IPS-18a (cell line): ENCODE results near the gene PCDHB15.

ENCODE experiments used
- H3K27ac ChIP-seq: one replicate; pipeline ENCODE4 v1.5.1; 2013; ENCODE audit warnings: low read length
- H3K27me3 ChIP-seq: one replicate; pipeline ENCODE4 v1.6.1; 2013; ENCODE audit warnings: mild to moderate bottlenecking, low read length; ENCODE audit not compliant: control insufficient read depth, insufficient read depth
- H3K36me3 ChIP-seq: one replicate; pipeline ENCODE4 v1.6.1; 2013; ENCODE audit warnings: low read depth, low read length; ENCODE audit not compliant: control insufficient read depth
- H3K4me1 ChIP-seq: one replicate; pipeline ENCODE4 v1.6.1; 2013; ENCODE audit warnings: low read depth, low read length; ENCODE audit not compliant: control insufficient read depth
- H3K4me3 ChIP-seq: one replicate; pipeline ENCODE4 v1.5.1; 2013; ENCODE audit warnings: low read length
- H3K9ac ChIP-seq: one replicate; pipeline ENCODE4 v1.6.1; 2013; ENCODE audit warnings: mild to moderate bottlenecking, low read length, moderate library complexity
- H3K9me3 ChIP-seq: one replicate; pipeline ENCODE4 v1.6.1; 2013; ENCODE audit warnings: low read depth, low read length; ENCODE audit not compliant: control insufficient read depth

Gene PCDHB15

DNA sequence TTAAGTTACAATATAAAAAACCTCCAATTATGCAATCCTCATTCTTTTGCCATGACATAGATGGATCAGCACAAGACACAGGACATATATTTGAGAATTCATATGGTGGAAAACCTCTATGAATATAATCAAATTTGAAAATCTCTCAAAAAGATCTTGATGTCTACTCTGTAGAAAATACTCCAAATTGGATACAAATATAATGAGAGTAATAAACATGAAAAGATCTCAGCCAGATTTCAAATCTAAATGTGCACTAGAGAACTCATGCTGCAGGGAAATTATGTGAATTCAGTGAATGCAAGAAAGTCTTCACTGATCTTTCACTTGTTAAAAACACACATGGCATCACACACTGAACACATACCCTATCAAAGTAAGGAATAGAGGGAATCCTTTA is 13.8 kb downstream of the PCDHB15 start:
- no peaks in the 10 kb centered on the region for H3K4me1 ChIP-seq

DNA sequence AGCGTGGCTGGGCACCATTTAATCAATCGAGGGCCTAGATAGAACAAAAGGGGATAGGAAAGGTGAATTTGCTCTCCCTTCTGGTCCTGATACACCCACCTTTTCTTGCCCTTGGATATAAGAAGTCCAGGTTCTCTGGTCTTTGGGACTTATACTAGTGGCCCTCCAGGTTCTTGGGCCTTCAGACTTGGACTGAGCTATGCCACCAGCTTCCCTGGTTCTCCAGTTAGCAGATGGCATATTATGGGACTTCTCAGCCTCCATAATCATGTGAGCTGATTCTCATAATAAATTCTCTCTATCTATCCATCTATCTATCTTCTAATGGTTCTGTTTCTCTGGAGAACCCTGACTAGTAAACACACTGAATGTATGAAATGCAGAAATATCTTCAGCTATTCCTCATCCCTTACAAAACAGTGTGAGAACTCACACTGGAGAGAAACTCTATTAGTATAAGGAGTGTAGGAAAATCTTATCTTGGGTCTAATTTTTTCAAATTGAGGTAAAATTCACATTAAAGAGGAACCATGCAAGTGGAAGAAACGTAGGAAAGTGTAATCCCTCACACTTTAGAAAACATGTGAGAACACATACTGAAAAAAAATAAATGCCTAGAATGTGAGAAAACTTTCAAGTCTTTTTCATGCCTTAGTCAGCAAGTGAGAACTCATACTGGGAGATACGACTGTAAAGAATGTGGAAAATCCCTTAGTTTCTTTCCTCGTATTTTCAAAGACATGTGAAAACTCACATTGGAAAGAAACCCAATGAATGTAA is 15.5 kb downstream of the PCDHB15 start:
- Histone ChIP-seq H3K9ac (no peak overlapping the region), H3K36me3 (no peaks in the 10 kb centered on the region), H3K27me3 (no peaks in the 10 kb centered on the region), H3K9me3 (peaks cover 85% of the 10 kb centered on the region), H3K4me1 (no peaks in the 10 kb centered on the region), H3K4me3 (no peak overlapping the region), H3K27ac (no peak overlapping the region)

More for the DNA sequence above, 13.8 kb downstream of the PCDHB15 start:
- Histone ChIP-seq H3K9ac (no peak overlapping the region), H3K9me3 (peaks cover 89% of the 10 kb centered on the region), H3K27me3 (no peaks in the 10 kb centered on the region), H3K4me3 (no peak overlapping the region), H3K27ac (no peak overlapping the region), H3K36me3 (no peaks in the 10 kb centered on the region)

DNA sequence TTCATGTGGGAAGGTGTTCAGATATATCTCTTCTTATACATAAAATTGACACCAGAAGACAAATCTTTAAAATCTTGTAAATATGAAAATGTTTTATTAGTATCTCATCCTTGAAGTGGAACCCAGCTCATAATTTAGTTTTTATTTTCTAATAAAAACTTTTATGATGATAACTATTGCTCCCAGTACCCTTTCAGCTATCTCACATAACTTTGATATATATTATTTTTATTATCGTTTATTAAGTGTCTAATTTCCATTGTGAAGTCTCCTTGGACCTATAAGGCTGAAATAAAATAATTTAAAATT is 16.0 kb downstream of the PCDHB15 start:
- Histone ChIP-seq H3K9ac (no peak overlapping the region), H3K4me1 (no peaks in the 10 kb centered on the region), H3K4me3 (no peak overlapping the region), H3K9me3 (peaks cover 81% of the 10 kb centered on the region), H3K27ac (no peak overlapping the region), H3K27me3 (no peaks in the 10 kb centered on the region), H3K36me3 (no peaks in the 10 kb centered on the region)

DNA sequence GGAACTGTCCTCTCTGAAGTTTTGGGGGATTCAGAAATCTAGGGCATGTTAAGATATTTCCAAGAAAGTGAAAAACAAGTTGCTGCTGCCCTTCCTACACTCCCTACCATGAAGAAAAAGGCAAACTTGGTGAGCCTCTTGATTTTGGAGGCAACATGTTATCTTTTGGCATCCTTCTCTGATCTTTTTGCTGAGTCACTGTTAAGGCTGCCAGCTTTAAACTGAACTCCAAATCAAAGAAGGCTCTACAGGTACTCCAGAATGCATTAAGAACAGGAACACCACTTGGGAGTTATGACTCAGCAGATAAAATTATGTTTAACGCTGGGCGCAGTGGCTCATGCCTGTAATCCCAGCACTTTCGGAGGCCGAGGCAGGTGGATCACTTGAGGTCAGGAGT is 24.0 kb downstream of the PCDHB15 start:
- H3K4me1 ChIP-seq, result no peaks in the 10 kb centered on the region
- no peak overlapping the region for H3K9ac ChIP-seq
- H3K27ac ChIP-seq, result no peak overlapping the region
- H3K9me3 ChIP-seq, result peaks cover 26% of the 10 kb centered on the region
- no peaks in the 10 kb centered on the region for H3K27me3 ChIP-seq
- no peak overlapping the region for H3K4me3 ChIP-seq
- no peaks in the 10 kb centered on the region for H3K36me3 ChIP-seq

DNA sequence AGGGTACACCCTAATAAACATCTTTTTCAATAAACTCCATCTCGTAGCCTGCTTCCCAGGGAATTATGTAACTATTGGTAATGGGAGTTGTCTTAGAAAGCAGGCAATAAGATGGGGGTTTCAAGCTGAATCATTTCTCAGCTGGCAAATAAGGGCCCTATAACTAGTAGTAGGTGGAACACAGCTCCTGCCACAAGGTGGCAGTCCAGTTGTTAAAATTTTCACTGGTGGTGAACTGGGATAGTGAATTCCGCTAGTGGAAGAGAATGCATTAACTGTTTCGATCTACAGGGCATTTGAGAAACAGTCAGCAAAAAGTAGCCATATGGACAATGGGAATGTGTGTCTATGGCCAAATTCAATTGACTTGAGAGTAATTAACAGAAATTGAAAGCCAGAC is 27.7 kb downstream of the PCDHB15 start:
- H3K4me1 ChIP-seq, result no peaks in the 10 kb centered on the region
- H3K9me3 ChIP-seq, result peaks cover 8% of the 10 kb centered on the region
- H3K36me3 ChIP-seq, result no peaks in the 10 kb centered on the region
- H3K4me3 ChIP-seq, result no peak overlapping the region
- H3K27me3 ChIP-seq, result no peaks in the 10 kb centered on the region
- H3K9ac ChIP-seq, result no peak overlapping the region
- H3K27ac ChIP-seq, result no peak overlapping the region

DNA sequence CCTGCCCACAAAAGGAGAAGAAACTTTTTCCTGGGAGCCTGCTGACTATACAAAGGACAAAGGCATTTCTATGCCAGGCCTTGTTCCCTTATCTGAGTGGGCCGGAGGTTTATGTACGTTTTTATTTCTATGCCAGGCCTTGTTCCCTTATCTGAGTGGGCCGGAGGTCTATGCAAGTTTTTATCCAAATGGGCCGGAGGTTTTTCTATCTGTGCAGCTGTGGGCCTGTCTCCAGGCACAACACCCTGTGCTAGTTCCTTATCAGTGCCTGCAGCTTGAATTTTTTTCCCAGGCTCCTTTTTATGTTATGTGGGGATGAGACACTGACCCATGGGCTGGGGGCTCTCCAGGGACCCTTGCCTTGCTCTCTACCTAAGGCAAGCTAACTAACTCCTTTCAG is 53.2 kb downstream of the PCDHB15 start:
- H3K36me3 ChIP-seq, result no peaks in the 10 kb centered on the region
- H3K9me3 ChIP-seq, result no peaks in the 10 kb centered on the region
- H3K9ac ChIP-seq, result no peak overlapping the region
- no peaks in the 10 kb centered on the region for H3K4me1 ChIP-seq
- H3K27me3 ChIP-seq, result no peaks in the 10 kb centered on the region
- H3K27ac ChIP-seq, result no peak overlapping the region
- no peak overlapping the region for H3K4me3 ChIP-seq
